IMR-90 (cell line): ENCODE data around the gene CEACAM3. TPM values are rescaled to one million over a fixed set of nuclear protein-coding genes. Genes with fewer than 3 reads are reported as not detected.

Experiments used
- ATAC-seq: fragments of 200-7000 bp; cut with Tn5 transposase; 2 replicates; pipeline ENCODE4 v1.9.1; 2020; ENCODE audit warnings: low read depth, mild to moderate bottlenecking, moderate library complexity
- BruUV-seq: library from RNA; stranded (reverse); fragments of 400-500 nt; replicated peaks from 2 replicates; lab custom pipeline; 2021; lab: Mats Ljungman, UMichigan
- CTCF ChIA-PET: fragments of 300-600 bp; formaldehyde crosslinking; extraction: SDS; loops from one replicate; lab custom pipeline; 2021; ENCODE audit warnings: antibody characterized with exemption; lab: Yijun Ruan, JAX
- POLR2A ChIA-PET: fragments of 300-600 bp; sonication (Branson Sonifier 250); formaldehyde crosslinking; loops from one replicate; lab custom pipeline; 2022; ENCODE audit warnings: antibody characterized with exemption; ENCODE audit not compliant: unreplicated experiment; lab: Charles Lee
- DNase-seq: peaks from one replicate; pipeline ENCODE4 v3.0.0; 2013
- H2AFZ ChIP-seq: replicated peaks from 2 replicates; pipeline ENCODE3; 2013; ENCODE audit warnings: low read length, mild to moderate bottlenecking; ENCODE audit not compliant: poor library complexity
- H2AK5ac ChIP-seq: 2 replicates; pipeline ENCODE4 v1.6.1; 2013; ENCODE audit warnings: low read depth, low read length, inconsistent platforms
- H2AK9ac ChIP-seq: replicated peaks from 2 replicates; pipeline ENCODE3; 2013; ENCODE audit warnings: mild to moderate bottlenecking, low read depth, low read length, moderate library complexity; ENCODE audit not compliant: poor library complexity
- H2BK120ac ChIP-seq: 2 replicates; pipeline ENCODE4 v1.6.1; 2013; ENCODE audit warnings: low read depth, low read length, inconsistent platforms
- H2BK15ac ChIP-seq: 3 replicates; pipeline ENCODE4 v1.6.1; 2013; ENCODE audit warnings: low read depth, low read length, inconsistent platforms
- H2BK20ac ChIP-seq: 2 replicates; pipeline ENCODE4 v1.6.1; 2013; ENCODE audit warnings: low read depth, mild to moderate bottlenecking, inconsistent platforms, low read length, moderate library complexity
- H2BK5ac ChIP-seq: 2 replicates; pipeline ENCODE4 v1.6.1; 2013; ENCODE audit warnings: mild to moderate bottlenecking, low read depth, low read length, inconsistent platforms; ENCODE audit not compliant: poor library complexity, severe bottlenecking
- H3K14ac ChIP-seq: replicated peaks from 2 replicates; pipeline ENCODE4 v1.6.1; 2013; ENCODE audit warnings: low read depth, low read length, inconsistent platforms
- H3K18ac ChIP-seq: 2 replicates; pipeline ENCODE4 v1.6.1; 2013; ENCODE audit warnings: low read depth, low read length, control low read depth
- H3K23ac ChIP-seq: 2 replicates; pipeline ENCODE4 v1.6.1; 2013; ENCODE audit warnings: low read depth, low read length, inconsistent platforms
- H3K27ac ChIP-seq: 2 replicates; pipeline ENCODE4 v1.5.1; 2013; ENCODE audit warnings: mild to moderate bottlenecking, control low read depth, low read length; ENCODE audit not compliant: insufficient read depth
- H3K27me3 ChIP-seq: 2 replicates; pipeline ENCODE4 v1.6.1; 2013; ENCODE audit warnings: low read length; ENCODE audit not compliant: control insufficient read depth, insufficient read depth
- H3K36me3 ChIP-seq: 2 replicates; pipeline ENCODE4 v1.6.1; 2013; ENCODE audit warnings: low read length, mixed read lengths; ENCODE audit not compliant: control insufficient read depth, insufficient read depth
- H3K4ac ChIP-seq: 2 replicates; pipeline ENCODE4 v1.6.1; 2013; ENCODE audit warnings: low read depth, low read length, inconsistent platforms
- H3K4me1 ChIP-seq: 2 replicates; pipeline ENCODE4 v1.6.1; 2013; ENCODE audit warnings: low read length, mixed read lengths; ENCODE audit not compliant: control insufficient read depth, insufficient read depth
- H3K4me2 ChIP-seq: 2 replicates; pipeline ENCODE4 v1.6.1; 2013; ENCODE audit warnings: low read depth, mild to moderate bottlenecking, control low read depth, low read length, moderate library complexity
- H3K4me3 ChIP-seq: 2 replicates; pipeline ENCODE4 v1.5.1; 2013; ENCODE audit warnings: low read depth, mild to moderate bottlenecking, control low read depth, low read length, moderate library complexity; ENCODE audit not compliant: insufficient read depth
- H3K56ac ChIP-seq: 2 replicates; pipeline ENCODE4 v1.6.1; 2013; ENCODE audit warnings: low read length, inconsistent platforms; ENCODE audit not compliant: insufficient read depth; ENCODE audit errors: extremely low read depth
- H3K79me1 ChIP-seq, 2 experiments: 2 replicates each; pipeline ENCODE4 v1.6.1; 2013; ENCODE audit warnings: low read length in 2 of 2, inconsistent platforms in 1 of 2, low read depth in 1 of 2
- H3K9ac ChIP-seq: 2 replicates; pipeline ENCODE4 v1.6.1; 2013; ENCODE audit warnings: low read depth, low read length, control low read depth
- H3K9me1 ChIP-seq: 2 replicates; pipeline ENCODE4 v1.6.1; 2013; ENCODE audit warnings: low read length, inconsistent platforms; ENCODE audit not compliant: insufficient read depth
- H3K9me3 ChIP-seq: 2 replicates; pipeline ENCODE4 v1.6.1; 2013; ENCODE audit warnings: low read length; ENCODE audit not compliant: control insufficient read depth, insufficient read depth
- H4K20me1 ChIP-seq: 2 replicates; pipeline ENCODE4 v1.6.1; 2013; ENCODE audit warnings: low read length, inconsistent platforms; ENCODE audit not compliant: insufficient read depth
- H4K5ac ChIP-seq: 2 replicates; pipeline ENCODE4 v1.6.1; 2013; ENCODE audit warnings: mild to moderate bottlenecking, low read depth, low read length, control low read depth
- H4K8ac ChIP-seq, 2 experiments: 2 replicates each; pipeline ENCODE4 v1.6.1; 2013; ENCODE audit warnings: low read depth in 2 of 2, low read length in 2 of 2, control low read depth in 1 of 2, inconsistent platforms in 1 of 2
- H4K91ac ChIP-seq: 2 replicates; pipeline ENCODE4 v1.6.1; 2013; ENCODE audit warnings: low read depth, low read length, inconsistent platforms; ENCODE audit not compliant: insufficient read depth
- CTCF ChIP-seq: conservative IDR thresholded peaks from 2 replicates; pipeline ENCODE4 v1.5.1; 2012; ENCODE audit warnings: mild to moderate bottlenecking, low read depth, low read length, improper control_type of control experiment
- FOS ChIP-seq: fragments of 150-350 bp; IDR thresholded peaks from 2 replicates; pipeline ENCODE4 v1.6.1; 2016; ENCODE audit warnings: low read depth, low read length
- MXI1 ChIP-seq: IDR thresholded peaks from 2 replicates; pipeline ENCODE4 v1.6.1; 2012; ENCODE audit warnings: low read depth, mild to moderate bottlenecking, low read length, moderate library complexity, borderline replicate concordance
- NFE2L2 ChIP-seq: fragments of 150-350 bp; IDR thresholded peaks from 2 replicates; pipeline ENCODE4 v1.6.1; 2016; ENCODE audit warnings: low read depth, mild to moderate bottlenecking, low read length
- RAD21 ChIP-seq: IDR thresholded peaks from 2 replicates; pipeline ENCODE4 v1.6.1; 2012; ENCODE audit warnings: low read length, improper control_type of control experiment
- RCOR1 ChIP-seq: IDR thresholded peaks from 2 replicates; pipeline ENCODE4 v1.6.1; 2012; ENCODE audit warnings: mild to moderate bottlenecking, low read length, improper control_type of control experiment; ENCODE audit not compliant: insufficient replicate concordance
- SMC3 ChIP-seq: fragments of 150-350 bp; IDR thresholded peaks from 2 replicates; pipeline ENCODE4 v1.6.1; 2016; ENCODE audit warnings: low read depth, mild to moderate bottlenecking, antibody characterized with exemption, low read length, moderate library complexity
- WGBS, 2 experiments: methylation state at CpG; one replicate each; pipeline versions ENCODE4 v1.1.5 to v1.1.7; 2013; ENCODE audit warnings: missing lambda C conversion rate in 2 of 2; ENCODE audit not compliant: insufficient read length in 1 of 2; ENCODE audit errors: extremely low coverage in 2 of 2; 5-methylcytosine and 5-hydroxymethylcytosine counted together
- dilution Hi-C: fragments of 300-500 bp; cut with HindIII; formaldehyde crosslinking; loops from one replicate; pipeline ENCODE4 v1.14.3; 2018; ENCODE audit warnings: low sequenced_read_pairs; ENCODE audit not compliant: unreplicated experiment
- in situ Hi-C: fragments of 300-500 bp; cut with MboI; formaldehyde crosslinking; loops from 3 replicates; pipeline ENCODE4 v1.14.3; 2019; ENCODE audit warnings: low sequenced_read_pairs, inconsistent platforms, mixed read lengths
- intact Hi-C: fragments of 100-400 bp; cut with micrococcal nuclease; formaldehyde crosslinking; loops from 2 replicates; pipeline ENCODE4 v1.10.0; 2022
- polyA plus RNA-seq, 3 experiments: library from polyadenylated mRNA; depleted of rRNA; stranded (reverse); fragments of >200 nt; gene quantifications; 2 replicates each; pipeline ENCODE4 v1.2.3, GENCODE V29; 2012; ENCODE audit warnings: low replicate concordance in 1 of 3
- total RNA-seq: library from RNA; depleted of rRNA; stranded (reverse); fragments of >200 nt; gene quantifications from 2 replicates; pipeline ENCODE4 v1.2.3, GENCODE V29; 2012

The CEACAM3 gene
- total and polyA plus RNA-seq, 2 of the 4 experiments (the other 2 are of a cell fraction): not detected

GRCh38 chr19:41804336-41804735 lies 7.9 kb downstream of the CEACAM3 start:
- H3K4ac ChIP-seq: no peak overlapping the region
- H3K27me3 ChIP-seq: no peaks in the 10 kb centered on the region; the same call in 1 of the 2 replicates
- no peaks in the 10 kb centered on the region for H3K4me1 ChIP-seq
- no peak overlapping the region for H2AFZ ChIP-seq
- TF ChIP-seq RAD21: no peak
- TF ChIP-seq CTCF: no peak
- TF ChIP-seq NFE2L2: no peak
- no peak for TF ChIP-seq RCOR1
- no peak for TF ChIP-seq SMC3
- TF ChIP-seq MXI1: no peak
- no peak for TF ChIP-seq FOS
- no peaks in the 10 kb centered on the region for H4K20me1 ChIP-seq
- DNase-seq: no peak
- H4K5ac ChIP-seq: no peak overlapping the region
- H2BK20ac ChIP-seq: no peak overlapping the region
- no peak overlapping the region for H3K18ac ChIP-seq
- H2AK5ac ChIP-seq: no peak overlapping the region
- no peak overlapping the region for H4K91ac ChIP-seq
- in situ Hi-C loops: no loop called here
- H3K27ac ChIP-seq: no peak overlapping the region
- no peaks in the 10 kb centered on the region for H3K79me1 ChIP-seq
- H3K4me2 ChIP-seq: no peak overlapping the region
- CTCF ChIA-PET: interaction anchor here (2.0 kb wide), 1 partner anchor 12 kb away, joined by 5 read pairs; no protein-coding TSS in a partner anchor
- no TSS peak for BruUV-seq
- no peaks in the 10 kb centered on the region for H3K9me3 ChIP-seq
- H3K14ac ChIP-seq: no peak overlapping the region
- POLR2A ChIA-PET: no interaction called here
- H3K23ac ChIP-seq: no peak overlapping the region
- intact Hi-C loops: no loop called here
- no peak for ATAC-seq
- no peaks in the 10 kb centered on the region for H3K36me3 ChIP-seq
- H2BK5ac ChIP-seq: no peak overlapping the region
- H2AK9ac ChIP-seq: no peak overlapping the region
- no CpG with 5 or more reads among the region's 3 CpGs for WGBS, 2 experiments
- no peak overlapping the region for H3K9ac ChIP-seq
- no peak overlapping the region for H2BK15ac ChIP-seq
- dilution Hi-C loops: no loop called here
- no peaks in the 10 kb centered on the region for H3K9me1 ChIP-seq
- H4K8ac ChIP-seq: no peak overlapping the region
- no peak overlapping the region for H2BK120ac ChIP-seq
- H3K4me3 ChIP-seq: no peak overlapping the region
- no peak overlapping the region for H3K56ac ChIP-seq
